ENCODE results near the gene FADD. TPM values are rescaled to one million over a fixed set of nuclear protein-coding genes. Genes with fewer than 3 reads are reported as not detected.

Gene FADD
- total and polyA plus RNA-seq, 2 donors (not counting 3 experiments of a cell fraction or from before 2014, with no cell fraction given) = 35.4 to 45.1 TPM

DNA sequence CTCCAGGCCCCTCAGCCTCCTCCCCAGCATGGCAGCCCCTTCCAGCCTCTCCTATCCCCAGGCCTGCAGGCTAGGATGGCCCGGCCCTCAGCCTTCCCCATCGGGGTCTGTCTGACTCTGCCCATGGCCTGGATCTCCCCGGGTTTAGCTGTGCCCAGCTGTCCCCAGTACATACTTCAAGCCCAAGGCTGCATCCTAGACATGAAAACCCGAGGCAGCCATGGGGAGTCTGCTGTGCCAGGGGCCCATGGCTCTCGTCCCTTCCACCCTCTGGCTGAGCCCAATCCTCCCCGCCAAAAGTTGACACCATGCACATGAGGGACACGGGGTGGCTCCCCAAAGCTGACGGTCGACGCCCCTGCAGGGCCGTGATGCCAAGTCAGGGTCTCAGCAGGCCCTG lies 22.2 kb upstream of the FADD start:
- Histone ChIP-seq H2AFZ (ENCODE audit: low read depth, low read length) (no peak overlapping the region), H3K4me2 (ENCODE audit: insufficient read depth, low read length) (no peak overlapping the region), H3K79me2 (ENCODE audit: control insufficient read depth, insufficient read depth, low read length) (no peaks in the 10 kb centered on the region), H3K27me3 (ENCODE audit: control insufficient read depth in 2 of 2, insufficient read depth in 2 of 2, low read length in 2 of 2) (no peaks in the 10 kb centered on the region), H3K4me1 (ENCODE audit: control insufficient read depth, extremely low read depth, insufficient read depth, low read length) (no peaks in the 10 kb centered on the region), H3K36me3 (ENCODE audit: control insufficient read depth in 2 of 2, extremely low read depth in 1 of 2, insufficient read depth in 2 of 2, low read length in 2 of 2) (no peaks in the 10 kb centered on the region), H3K9ac (replicated peaks; ENCODE audit: extremely low read depth, insufficient read depth, low read length) (no peak overlapping the region), H4K20me1 (replicated peaks; ENCODE audit: control insufficient read depth, extremely low read depth, insufficient read depth, low read length) (no peaks in the 10 kb centered on the region), H3K9me3 (replicated peaks; ENCODE audit: control insufficient read depth, insufficient read depth, low read length) (no peaks in the 10 kb centered on the region), H3K9me1 (replicated peaks; ENCODE audit: control insufficient read depth, extremely low read depth, insufficient read depth, low read length) (no peaks in the 10 kb centered on the region), H3K27ac (ENCODE audit: insufficient read depth, low read depth, low read length) (no peak overlapping the region), H3K4me3 (replicated peaks in 1 of 3; ENCODE audit: insufficient read depth in 1 of 3, low read depth in 1 of 3, low read length in 3 of 3) (no peak overlapping the region)
- no TSS peak for BruUV-seq (replicated peaks)
- DNase-seq (ENCODE audit: low read depth, low spot score) (no peak), FAIRE-seq (no peak)
- dilution Hi-C loops (cut with MboI; ENCODE audit: extremely low pct_ligation_motif_present, low sequenced_read_pairs) (loop anchor here (25.0 kb wide), 1 partner anchor 269 kb away; no protein-coding TSS in a partner anchor), intact Hi-C loops (cut with micrococcal nuclease) (no loop called here)
- ChIA-PET POLR2A (no interaction called here), CTCF (no interaction called here)
- TF ChIP-seq MYC (IDR thresholded peaks at IDR 0.05; ENCODE audit: low read depth, low read length) = no peak
- TF ChIP-seq POLR2AphosphoS5 (IDR thresholded peaks at IDR 0.05; ENCODE audit: insufficient read depth, low read depth, low read length) = no peak
- no peak for TF ChIP-seq FOS (IDR thresholded peaks at IDR 0.05; ENCODE audit: borderline replicate concordance, insufficient read depth, low read length)
- TF ChIP-seq EZH2 (IDR thresholded peaks at IDR 0.05; ENCODE audit: borderline replicate concordance, low read depth, low read length, severe bottlenecking) = no peak
- no peak for TF ChIP-seq POLR2A (IDR thresholded peaks at IDR 0.05; ENCODE audit: low read depth, low read length)
- TF ChIP-seq JUN (IDR thresholded peaks at IDR 0.05; ENCODE audit: borderline replicate concordance, insufficient read depth, insufficient read length, low read depth) = no peak
- TF ChIP-seq CTCF (IDR thresholded peaks at IDR 0.05; ENCODE audit: extremely low read depth in 1 of 2, insufficient read depth in 1 of 2, low read depth in 1 of 2, low read length in 2 of 2) = no peak
- no peak for TF ChIP-seq GATA2 (IDR thresholded peaks at IDR 0.05; ENCODE audit: insufficient read depth, insufficient read length, low read depth, low read length)
- no peak for TF ChIP-seq MAX (IDR thresholded peaks at IDR 0.05; ENCODE audit: insufficient read depth, insufficient read length)

Data from endothelial cell of umbilical vein (primary cell).